Lower lobe of right lung (tissue), 2 donors: ENCODE data around the gene NFIA. TPM values are rescaled to one million over a fixed set of nuclear protein-coding genes. Genes with fewer than 3 reads are reported as not detected.

Experiments used
- ATAC-seq, 2 donors: fragments of 200-7000 bp; cut with Tn5 transposase; one replicate each; pipeline ENCODE4 v1.9.1; 2020 to 2022; ENCODE audit warnings: mild to moderate bottlenecking in 2 of 2, moderate library complexity in 2 of 2
- DNase-seq: peaks from one replicate; pipeline ENCODE4 v3.0.0-alpha.2; 2020
- H3K27ac ChIP-seq: fragments of 200-600 bp; one replicate; pipeline ENCODE4 v1.8.0; 2022
- H3K27me3 ChIP-seq: fragments of 200-600 bp; one replicate; pipeline ENCODE4 v1.8.0; 2022; ENCODE audit warnings: low read depth
- H3K36me3 ChIP-seq: fragments of 200-600 bp; one replicate; pipeline ENCODE4 v1.8.0; 2022; ENCODE audit warnings: mild to moderate bottlenecking
- H3K4me1 ChIP-seq: fragments of 200-600 bp; one replicate; pipeline ENCODE4 v1.8.0; 2022
- H3K4me3 ChIP-seq: fragments of 200-600 bp; one replicate; pipeline ENCODE4 v1.8.0; 2022; ENCODE audit warnings: mild to moderate bottlenecking
- H3K9me3 ChIP-seq: fragments of 200-600 bp; one replicate; pipeline ENCODE4 v1.8.0; 2022
- intact Hi-C: fragments of 100-400 bp; cut with DNase I; formaldehyde crosslinking; loops from one replicate; pipeline ENCODE4 v1.11.0; 2022
- total RNA-seq: library from RNA; stranded (reverse); fragmentation: NEBNext Ultra II Directional; extraction: Animal tissue kit (Norgen Biotek cat#: 25700); gene quantifications from one replicate; pipeline ENCODE4 v1.2.1, GENCODE V29; 2021
- TF ChIP-seq, protein P1 (sequence below): fragments of 200-600 bp; IDR thresholded peaks from one replicate; pipeline ENCODE4 v1.8.0; 2022; ENCODE audit warnings: antibody characterized with exemption, mild to moderate bottlenecking
- donor health status: DM: no; HTN: yes; CAD: no; lungs with severe emphysema.

The NFIA gene
- total RNA-seq, 1 donor from 2014 or later, result 70.0 TPM

DNA sequence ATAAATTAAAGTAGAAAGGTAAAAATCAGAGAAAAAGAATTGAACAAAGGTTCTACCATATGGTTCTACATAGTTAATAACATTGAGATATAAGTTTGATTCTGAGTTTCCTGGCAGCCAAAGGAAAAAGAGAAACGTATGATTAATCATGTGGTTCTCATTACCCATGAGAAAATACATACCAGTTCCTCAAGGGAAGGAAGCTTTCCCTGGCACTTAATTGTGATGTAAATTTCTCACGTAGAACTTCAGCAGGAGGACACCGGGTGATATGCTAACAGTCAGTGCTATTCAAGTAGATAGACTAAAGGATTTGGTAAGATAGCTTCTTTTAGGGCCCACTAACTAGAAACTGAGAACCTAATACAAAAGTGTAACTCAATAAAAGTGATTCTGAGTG lies 218.5 kb downstream of the NFIA start:
- intact Hi-C loops, result no loop called here
- Histone ChIP-seq H3K4me1 (peaks cover 32% of the 10 kb centered on the region), H3K27me3 (no peaks in the 10 kb centered on the region), H3K27ac (peak overlapping the region; percentile 8), H3K36me3 (no peaks in the 10 kb centered on the region), H3K4me3 (no peak overlapping the region), H3K9me3 (no peaks in the 10 kb centered on the region)
- ATAC-seq (no peak), DNase-seq (no peak)
- TF ChIP-seq, protein P1, sequence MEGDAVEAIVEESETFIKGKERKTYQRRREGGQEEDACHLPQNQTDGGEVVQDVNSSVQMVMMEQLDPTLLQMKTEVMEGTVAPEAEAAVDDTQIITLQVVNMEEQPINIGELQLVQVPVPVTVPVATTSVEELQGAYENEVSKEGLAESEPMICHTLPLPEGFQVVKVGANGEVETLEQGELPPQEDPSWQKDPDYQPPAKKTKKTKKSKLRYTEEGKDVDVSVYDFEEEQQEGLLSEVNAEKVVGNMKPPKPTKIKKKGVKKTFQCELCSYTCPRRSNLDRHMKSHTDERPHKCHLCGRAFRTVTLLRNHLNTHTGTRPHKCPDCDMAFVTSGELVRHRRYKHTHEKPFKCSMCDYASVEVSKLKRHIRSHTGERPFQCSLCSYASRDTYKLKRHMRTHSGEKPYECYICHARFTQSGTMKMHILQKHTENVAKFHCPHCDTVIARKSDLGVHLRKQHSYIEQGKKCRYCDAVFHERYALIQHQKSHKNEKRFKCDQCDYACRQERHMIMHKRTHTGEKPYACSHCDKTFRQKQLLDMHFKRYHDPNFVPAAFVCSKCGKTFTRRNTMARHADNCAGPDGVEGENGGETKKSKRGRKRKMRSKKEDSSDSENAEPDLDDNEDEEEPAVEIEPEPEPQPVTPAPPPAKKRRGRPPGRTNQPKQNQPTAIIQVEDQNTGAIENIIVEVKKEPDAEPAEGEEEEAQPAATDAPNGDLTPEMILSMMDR, result no peak

DNA sequence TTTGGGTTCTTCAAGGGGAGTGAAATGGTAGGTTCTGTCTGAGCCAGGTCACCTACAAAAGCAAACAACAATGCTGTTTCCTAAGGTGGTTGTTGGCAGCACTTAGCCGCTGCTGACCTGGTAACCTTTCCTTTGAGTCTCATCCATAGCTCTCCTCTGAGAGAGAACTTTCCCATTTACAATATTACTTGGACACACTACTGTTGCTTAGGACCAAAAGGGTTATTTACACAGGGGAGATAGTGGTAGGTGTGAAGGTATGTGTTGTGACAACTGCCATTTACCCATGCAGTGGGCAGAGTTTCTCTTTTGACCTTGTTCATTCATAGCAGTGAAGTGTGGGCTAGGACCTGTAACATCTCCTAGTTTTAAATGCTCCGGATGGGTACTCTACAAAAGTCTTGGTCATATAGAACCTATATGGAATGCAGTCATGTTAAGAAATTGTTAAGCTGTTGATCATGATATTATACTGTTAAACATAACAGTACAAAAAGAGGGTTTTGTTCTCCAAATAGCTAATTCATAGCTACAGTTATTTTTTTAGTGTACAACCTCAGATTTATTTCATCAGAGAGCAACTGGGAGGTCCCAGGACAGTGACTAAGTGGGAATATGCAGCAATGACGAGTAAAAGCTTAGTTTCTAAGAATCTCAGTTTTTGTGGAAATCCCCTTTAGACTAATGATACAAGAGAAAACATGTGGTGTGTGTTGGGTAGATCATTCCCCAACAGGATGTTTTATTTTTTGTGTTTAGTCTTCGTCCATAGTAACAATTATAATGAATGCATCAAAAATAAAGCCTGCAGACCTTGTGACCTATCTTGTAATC lies 219.7 kb downstream of the NFIA start:
- no peak for DNase-seq
- H3K36me3 ChIP-seq, result no peaks in the 10 kb centered on the region
- no peaks in the 10 kb centered on the region for H3K9me3 ChIP-seq
- no peak overlapping the region for H3K4me3 ChIP-seq
- peak overlapping the region; percentile 8 for H3K27ac ChIP-seq
- H3K27me3 ChIP-seq, result no peaks in the 10 kb centered on the region
- intact Hi-C loops, result no loop called here
- H3K4me1 ChIP-seq, result peaks cover 32% of the 10 kb centered on the region
- TF ChIP-seq, protein P1, result no peak
- ATAC-seq, result peak in 1 of 2 donors; percentile 57

DNA sequence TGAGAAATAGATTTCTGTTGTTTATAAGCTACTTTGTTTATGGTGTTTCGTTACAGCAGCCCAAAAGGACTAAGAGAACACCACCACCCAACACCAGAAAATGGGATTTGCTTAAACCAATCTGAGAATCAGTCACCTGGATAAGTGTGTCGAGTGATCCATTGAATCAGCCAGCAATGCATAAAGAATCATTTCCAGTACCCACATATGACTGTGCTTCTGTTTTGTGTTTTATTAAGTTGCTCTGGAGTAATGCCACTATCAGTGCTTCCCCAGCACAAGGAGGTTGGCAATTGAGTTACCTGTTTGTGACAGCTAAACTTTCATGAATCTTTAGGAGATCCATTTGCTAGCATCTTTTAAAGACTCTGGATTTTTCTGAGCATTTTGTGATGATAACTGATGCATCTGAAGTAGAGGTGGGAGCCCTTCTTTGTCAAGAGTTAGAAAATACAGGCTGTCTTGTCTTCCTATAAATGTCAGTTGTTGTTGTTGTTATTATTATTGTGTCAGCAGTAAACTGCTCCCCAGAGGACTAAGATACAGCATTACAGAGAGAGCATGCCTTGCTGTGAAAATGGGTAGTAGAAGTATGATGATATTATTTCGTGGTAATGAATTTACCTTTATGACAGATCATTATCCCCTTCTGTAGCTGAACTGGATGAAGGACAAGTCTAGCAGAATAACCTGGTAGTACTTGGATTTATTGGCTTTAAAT lies 225.2 kb downstream of the NFIA start:
- no peak overlapping the region for H3K27ac ChIP-seq
- no peaks in the 10 kb centered on the region for H3K36me3 ChIP-seq
- intact Hi-C loops, result no loop called here
- no peaks in the 10 kb centered on the region for H3K9me3 ChIP-seq
- DNase-seq (no peak), ATAC-seq (no peak)
- peaks cover 5% of the 10 kb centered on the region for H3K4me1 ChIP-seq
- no peaks in the 10 kb centered on the region for H3K27me3 ChIP-seq
- H3K4me3 ChIP-seq, result no peak overlapping the region
- TF ChIP-seq, protein P1, result no peak

DNA sequence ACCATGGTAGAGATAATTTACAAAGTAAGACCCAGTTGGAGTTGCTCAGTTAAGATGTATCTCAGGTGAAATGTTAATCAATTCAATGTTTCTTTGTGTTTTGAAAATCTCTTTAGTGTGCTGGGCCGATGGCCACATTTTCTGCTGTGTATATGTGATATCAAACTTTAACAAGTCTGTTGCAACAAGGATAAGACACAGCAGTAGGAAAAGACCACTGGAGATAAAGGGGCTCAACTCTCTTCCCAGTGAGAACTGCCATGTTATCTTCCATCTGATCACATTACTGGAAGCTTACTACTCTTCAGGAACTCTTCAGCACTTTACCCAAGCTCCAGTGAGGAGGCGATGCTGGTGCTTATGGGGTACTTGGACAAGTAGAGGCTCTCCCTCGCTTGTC lies 227.7 kb downstream of the NFIA start:
- ATAC-seq, result no peak

DNA sequence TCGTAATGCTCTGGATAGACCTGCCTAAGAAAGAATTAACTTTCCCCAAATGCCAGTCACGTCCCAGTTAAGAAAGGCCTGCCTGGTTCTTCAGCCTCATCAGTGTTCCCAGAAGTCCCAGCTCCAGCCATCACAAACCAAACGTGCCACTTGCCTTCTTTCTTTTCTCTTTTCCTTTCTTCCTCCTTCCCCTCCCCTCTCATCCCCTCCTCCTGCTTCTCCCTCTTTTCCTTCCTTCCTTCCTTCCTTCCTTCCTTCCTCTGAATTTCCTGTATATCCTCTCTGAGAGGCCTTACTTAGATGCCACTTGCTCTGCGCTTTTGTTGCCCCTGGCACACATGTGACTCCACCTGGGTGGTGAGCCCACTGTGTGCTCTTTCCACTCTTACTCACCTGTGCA lies 228.2 kb downstream of the NFIA start:
- intact Hi-C loops, result no loop called here
- DNase-seq, result no peak
- Histone ChIP-seq H3K9me3 (no peaks in the 10 kb centered on the region), H3K27me3 (no peaks in the 10 kb centered on the region), H3K4me1 (no peaks in the 10 kb centered on the region), H3K36me3 (no peaks in the 10 kb centered on the region), H3K27ac (no peak overlapping the region), H3K4me3 (no peak overlapping the region)
- TF ChIP-seq, protein P1, result no peak
- no peak for ATAC-seq

More for the DNA sequence above, 227.7 kb downstream of the NFIA start:
- Histone ChIP-seq H3K27me3 (no peaks in the 10 kb centered on the region), H3K4me3 (no peak overlapping the region), H3K9me3 (no peaks in the 10 kb centered on the region), H3K4me1 (no peaks in the 10 kb centered on the region), H3K27ac (no peak overlapping the region), H3K36me3 (no peaks in the 10 kb centered on the region)
- no peak for DNase-seq
- intact Hi-C loops, result no loop called here
- TF ChIP-seq, protein P1, result no peak
